Suprapubic skin (tissue), 4 donors: ENCODE data around the gene CISTR. TPM values are rescaled to one million over a fixed set of nuclear protein-coding genes. Genes with fewer than 3 reads are reported as not detected.
A peak's percentile ranks its signal among the peaks of the same experiment; 100 is the strongest.
"Not testable (repeated sequence)": the region's sequence is repeated elsewhere in the genome, so short reads cannot be mapped to it uniquely, and the experiment has no call there.

Source experiments
- DNase-seq, 2 donors: peaks; one replicate each; pipeline ENCODE4 v3.0.0-alpha.2; 2019; ENCODE audit warnings: low spot score in 2 of 2
- H3K27ac ChIP-seq: fragments of 200-600 bp; sonication (generic); one replicate; pipeline ENCODE4 v1.5.1; 2019
- H3K27me3 ChIP-seq: fragments of 200-600 bp; sonication (generic); one replicate; pipeline ENCODE4 v1.5.1; 2019
- H3K36me3 ChIP-seq: fragments of 200-600 bp; sonication (generic); one replicate; pipeline ENCODE4 v1.5.1; 2019
- H3K4me1 ChIP-seq: fragments of 200-600 bp; sonication (generic); one replicate; pipeline ENCODE4 v1.5.1; 2019
- H3K4me3 ChIP-seq: fragments of 200-600 bp; sonication (generic); one replicate; pipeline ENCODE4 v1.5.1; 2019; ENCODE audit warnings: mild to moderate bottlenecking
- H3K9me3 ChIP-seq: fragments of 200-600 bp; sonication (generic); one replicate; pipeline ENCODE4 v1.5.1; 2019
- EP300 ChIP-seq: sonication (generic); formaldehyde crosslinking; IDR thresholded peaks from one replicate; pipeline ENCODE4 v1.6.1; 2017; ENCODE audit warnings: antibody characterized with exemption
- POLR2A ChIP-seq, 2 donors: fragments of 450-650 bp; IDR thresholded peaks; one replicate each; pipeline ENCODE4 v1.6.1; 2017; ENCODE audit warnings: antibody characterized with exemption in 2 of 2, mild to moderate bottlenecking in 2 of 2, moderate library complexity in 2 of 2
- POLR2AphosphoS5 ChIP-seq, 3 donors: sonication (generic); formaldehyde crosslinking; IDR thresholded peaks; one replicate each; pipeline ENCODE4 v1.6.1; 2017; ENCODE audit warnings: antibody characterized with exemption in 3 of 3
- WGBS: methylation state at CpG from one replicate; pipeline ENCODE4 v1.1.5; 2018; 5-methylcytosine and 5-hydroxymethylcytosine counted together
- total RNA-seq, 4 donors: library from RNA; depleted of rRNA; stranded (reverse); fragments of >200 nt; gene quantifications; one replicate each; pipeline ENCODE4 v1.1.0, GENCODE V29; 2016
- TF ChIP-seq, protein P1 (sequence below), 2 donors: fragments of 200-600 bp in 1 of 2; fragments of 450-650 bp in 1 of 2; sonication (generic) in 1 of 2; IDR thresholded peaks; one replicate each; pipeline ENCODE4 v1.5.1; 2016 to 2019; ENCODE audit warnings: antibody characterized with exemption in 2 of 2, mild to moderate bottlenecking in 1 of 2, moderate library complexity in 1 of 2

Gene CISTR
- total RNA-seq, 4 donors from 2014 or later: not detected

DNA sequence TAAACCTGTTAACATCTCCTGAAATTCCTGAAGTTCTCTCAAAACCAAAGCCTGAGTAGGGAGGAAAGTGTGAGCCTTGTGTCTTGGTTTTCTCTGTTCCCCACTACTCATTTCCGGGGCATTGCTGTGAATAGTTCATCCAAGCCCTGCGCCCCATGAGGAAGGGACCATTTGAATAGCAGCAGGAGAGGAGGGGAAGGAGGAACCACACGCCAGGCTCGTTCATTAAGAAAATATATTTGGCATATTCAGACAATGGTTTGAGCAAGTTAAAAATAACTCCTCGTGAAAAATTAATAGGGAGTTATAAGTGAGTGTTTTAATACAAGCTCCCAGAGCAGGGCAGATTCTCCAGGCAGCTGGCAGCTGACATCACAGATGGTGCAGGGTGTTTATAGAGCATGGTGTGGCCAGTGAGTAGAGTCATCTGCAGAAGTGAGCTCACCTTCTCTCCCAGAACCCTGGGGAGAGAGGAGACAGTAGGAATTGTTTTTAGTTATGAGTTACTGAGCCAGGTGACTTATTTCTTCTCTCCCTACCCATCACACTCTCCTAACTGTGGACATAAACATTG lies 29.5 kb upstream of the CISTR start:
- Histone ChIP-seq H3K27me3 (peaks cover 2% of the 10 kb centered on the region), H3K27ac (peak overlapping the region; percentile 1), H3K9me3 (no peaks in the 10 kb centered on the region), H3K4me1 (peaks cover 6% of the 10 kb centered on the region), H3K4me3 (no peak overlapping the region), H3K36me3 (no peaks in the 10 kb centered on the region)
- TF ChIP-seq, protein P1, sequence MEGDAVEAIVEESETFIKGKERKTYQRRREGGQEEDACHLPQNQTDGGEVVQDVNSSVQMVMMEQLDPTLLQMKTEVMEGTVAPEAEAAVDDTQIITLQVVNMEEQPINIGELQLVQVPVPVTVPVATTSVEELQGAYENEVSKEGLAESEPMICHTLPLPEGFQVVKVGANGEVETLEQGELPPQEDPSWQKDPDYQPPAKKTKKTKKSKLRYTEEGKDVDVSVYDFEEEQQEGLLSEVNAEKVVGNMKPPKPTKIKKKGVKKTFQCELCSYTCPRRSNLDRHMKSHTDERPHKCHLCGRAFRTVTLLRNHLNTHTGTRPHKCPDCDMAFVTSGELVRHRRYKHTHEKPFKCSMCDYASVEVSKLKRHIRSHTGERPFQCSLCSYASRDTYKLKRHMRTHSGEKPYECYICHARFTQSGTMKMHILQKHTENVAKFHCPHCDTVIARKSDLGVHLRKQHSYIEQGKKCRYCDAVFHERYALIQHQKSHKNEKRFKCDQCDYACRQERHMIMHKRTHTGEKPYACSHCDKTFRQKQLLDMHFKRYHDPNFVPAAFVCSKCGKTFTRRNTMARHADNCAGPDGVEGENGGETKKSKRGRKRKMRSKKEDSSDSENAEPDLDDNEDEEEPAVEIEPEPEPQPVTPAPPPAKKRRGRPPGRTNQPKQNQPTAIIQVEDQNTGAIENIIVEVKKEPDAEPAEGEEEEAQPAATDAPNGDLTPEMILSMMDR (IDR thresholded peaks at IDR 0.05): no peak
- DNase-seq: no peak
- WGBS: 50% methylated on average over 5 of the region's 5 CpGs

DNA sequence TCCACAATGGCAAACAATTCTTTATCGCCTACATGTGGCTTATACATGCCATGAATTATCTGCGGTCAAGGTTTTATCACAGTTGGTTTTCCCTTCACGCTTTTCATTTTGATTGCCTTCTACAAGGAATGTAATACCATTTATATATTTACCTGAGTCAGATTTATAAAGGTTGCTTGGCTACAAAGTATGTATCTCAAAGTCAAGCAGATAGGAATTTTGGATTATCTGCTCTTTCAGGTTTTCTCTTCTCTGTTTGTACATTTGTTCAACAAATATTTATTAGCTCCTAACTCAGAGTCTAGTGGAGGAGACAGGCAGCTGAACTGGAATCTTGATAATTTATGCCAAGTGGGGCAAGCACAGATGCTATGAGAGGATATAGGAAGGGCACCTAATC lies 28.5 kb upstream of the CISTR start:
- H3K9me3 ChIP-seq: no peaks in the 10 kb centered on the region
- no peak for TF ChIP-seq EP300
- TF ChIP-seq, protein P1 (IDR thresholded peaks at IDR 0.05): no peak
- TF ChIP-seq POLR2A (IDR thresholded peaks at IDR 0.05): no peak
- TF ChIP-seq POLR2AphosphoS5 (IDR thresholded peaks at IDR 0.05): no peak
- WGBS: 98% methylated on average over 3 of the region's 3 CpGs
- H3K36me3 ChIP-seq: no peaks in the 10 kb centered on the region
- no peak overlapping the region for H3K4me3 ChIP-seq
- H3K27me3 ChIP-seq: no peaks in the 10 kb centered on the region
- no peak overlapping the region for H3K27ac ChIP-seq
- no peak for DNase-seq
- peaks cover 16% of the 10 kb centered on the region for H3K4me1 ChIP-seq

DNA sequence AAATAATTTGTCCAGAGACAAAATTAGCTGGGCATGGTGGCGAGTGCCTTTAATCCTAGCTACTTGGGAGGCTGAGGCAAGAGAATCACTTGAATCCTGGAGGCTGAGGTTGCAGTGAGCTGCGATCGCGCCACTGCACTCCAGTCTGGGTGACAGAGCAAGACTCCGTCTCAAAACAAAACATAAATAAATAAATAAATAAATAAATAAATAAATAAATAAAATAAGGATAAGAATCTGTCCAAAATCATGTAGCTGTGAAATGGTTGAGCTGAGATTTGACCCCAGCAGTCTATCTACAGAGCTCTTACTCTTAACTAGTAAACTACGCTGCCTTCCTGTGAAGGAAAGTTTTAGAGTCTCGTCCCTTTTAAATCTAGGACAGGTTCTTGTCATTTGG lies 27.9 kb upstream of the CISTR start:
- not testable (repeated sequence) for H3K27ac ChIP-seq, DNase-seq, H3K9me3 ChIP-seq, H3K36me3 ChIP-seq, H3K27me3 ChIP-seq, H3K4me3 ChIP-seq
- 95% methylated on average over 7 of the region's 7 CpGs for WGBS
- peaks cover 16% of the 10 kb centered on the region for H3K4me1 ChIP-seq

DNA sequence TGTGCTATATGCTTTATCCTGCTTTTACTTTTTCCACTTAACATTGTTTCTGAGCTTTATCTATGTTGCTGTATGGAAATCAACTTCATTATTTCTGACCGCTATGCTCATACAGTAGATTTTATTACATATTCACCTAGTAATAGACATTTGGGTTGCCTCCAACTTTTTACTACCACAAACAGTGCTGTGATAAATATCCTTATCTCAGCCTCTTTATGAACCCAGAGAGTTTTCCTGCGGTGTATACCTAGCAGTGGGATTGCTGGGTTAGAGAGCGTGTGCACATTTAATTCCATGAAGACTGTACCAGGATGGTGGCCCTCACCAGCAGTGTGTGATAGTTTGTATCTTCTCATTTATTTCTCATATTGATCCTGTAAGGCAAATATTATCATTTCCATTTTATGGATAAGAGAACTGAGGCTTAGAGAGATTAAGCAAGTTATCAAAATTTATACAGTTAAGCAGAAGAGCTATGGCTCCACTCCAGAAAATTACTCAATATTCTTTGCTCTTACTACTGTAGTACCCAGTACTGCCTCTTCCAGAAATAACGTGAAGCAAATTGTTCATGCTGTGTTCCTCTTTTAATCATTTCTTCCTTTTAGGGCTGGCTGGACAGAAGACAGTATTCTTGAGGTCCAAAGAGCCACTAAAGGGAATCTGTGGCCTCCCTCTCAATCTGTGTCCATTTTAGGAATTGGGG lies 26.3 kb upstream of the CISTR start:
- Histone ChIP-seq H3K36me3 (no peaks in the 10 kb centered on the region), H3K4me1 (peaks cover 16% of the 10 kb centered on the region), H3K4me3 (no peak overlapping the region), H3K27me3 (no peaks in the 10 kb centered on the region), H3K9me3 (no peaks in the 10 kb centered on the region), H3K27ac (no peak overlapping the region)
- WGBS: 81% methylated on average over 4 of the region's 4 CpGs
- DNase-seq: no peak
- TF ChIP-seq POLR2AphosphoS5 (IDR thresholded peaks at IDR 0.05) (no peak), EP300 (no peak)

DNA sequence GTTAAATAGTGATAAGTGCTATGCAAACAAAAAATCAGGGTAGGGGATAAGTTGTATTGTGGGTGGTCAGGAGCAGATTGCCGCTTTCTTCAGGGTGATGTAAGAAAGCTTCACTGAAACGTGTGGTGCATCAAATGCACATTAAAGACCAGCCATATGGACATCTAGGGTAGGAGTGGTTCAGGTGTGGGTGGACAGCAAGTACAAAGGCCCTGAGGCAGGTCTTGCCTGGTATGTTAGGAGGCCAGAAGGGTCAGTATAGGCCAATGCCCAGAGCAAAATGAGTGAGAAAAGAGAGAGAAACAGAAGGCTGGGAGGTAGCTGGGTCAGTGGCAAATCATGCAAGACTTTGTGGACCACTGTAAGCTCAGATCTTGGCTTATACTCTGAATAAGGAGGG lies 25.6 kb upstream of the CISTR start:
- H3K9me3 ChIP-seq: no peaks in the 10 kb centered on the region
- WGBS: 90% methylated on average over 2 of the region's 2 CpGs
- H3K4me3 ChIP-seq: no peak overlapping the region
- peaks cover 16% of the 10 kb centered on the region for H3K4me1 ChIP-seq
- no peak overlapping the region for H3K27ac ChIP-seq
- DNase-seq: no peak
- no peaks in the 10 kb centered on the region for H3K27me3 ChIP-seq
- no peaks in the 10 kb centered on the region for H3K36me3 ChIP-seq
- TF ChIP-seq, protein P1 (IDR thresholded peaks at IDR 0.05): no peak
- TF ChIP-seq EP300 (no peak), POLR2AphosphoS5 (IDR thresholded peaks at IDR 0.05) (no peak), POLR2A (IDR thresholded peaks at IDR 0.05) (no peak)

DNA sequence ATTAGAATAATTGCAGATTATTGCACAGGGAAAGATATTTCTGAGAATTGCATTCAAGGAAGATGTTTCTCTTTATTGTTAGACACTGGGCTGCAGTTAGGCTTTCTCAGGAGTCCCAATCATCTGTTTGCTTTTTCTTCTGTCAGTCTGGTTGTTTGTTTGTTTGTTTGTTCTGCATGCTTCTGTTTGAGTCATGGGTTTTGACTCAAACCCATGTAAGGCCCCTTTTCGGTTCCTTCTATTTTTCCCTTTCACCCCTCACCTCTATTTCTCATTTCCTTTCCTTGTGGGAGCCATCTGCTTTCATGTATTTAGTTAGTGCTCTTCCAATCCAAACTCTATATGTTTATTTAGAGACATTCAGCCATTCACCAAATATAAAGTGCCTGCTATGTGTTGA lies 25.1 kb upstream of the CISTR start:
- no peak for TF ChIP-seq POLR2AphosphoS5 (IDR thresholded peaks at IDR 0.05)
- no peak for TF ChIP-seq EP300
- TF ChIP-seq, protein P1 (IDR thresholded peaks at IDR 0.05): no peak
- TF ChIP-seq POLR2A (IDR thresholded peaks at IDR 0.05): no peak
- peaks cover 16% of the 10 kb centered on the region for H3K4me1 ChIP-seq

More for the DNA sequence above, 25.1 kb upstream of the CISTR start:
- WGBS: 100% methylated on average over 1 of the region's 1 CpG
- DNase-seq: no peak
- Histone ChIP-seq H3K27me3 (no peaks in the 10 kb centered on the region), H3K9me3 (no peaks in the 10 kb centered on the region), H3K4me3 (no peak overlapping the region), H3K27ac (no peak overlapping the region), H3K36me3 (no peaks in the 10 kb centered on the region)
